Measurements from ENCODE around the gene FBXL15.
A peak's percentile ranks its signal among the peaks of the same experiment; 100 is the strongest.

The FBXL15 gene

GRCh38 chr10:102457591-102458150, 37.0 kb downstream of the FBXL15 start:
- no peak for DNase-seq (ENCODE audit: low read depth)

DNA sequence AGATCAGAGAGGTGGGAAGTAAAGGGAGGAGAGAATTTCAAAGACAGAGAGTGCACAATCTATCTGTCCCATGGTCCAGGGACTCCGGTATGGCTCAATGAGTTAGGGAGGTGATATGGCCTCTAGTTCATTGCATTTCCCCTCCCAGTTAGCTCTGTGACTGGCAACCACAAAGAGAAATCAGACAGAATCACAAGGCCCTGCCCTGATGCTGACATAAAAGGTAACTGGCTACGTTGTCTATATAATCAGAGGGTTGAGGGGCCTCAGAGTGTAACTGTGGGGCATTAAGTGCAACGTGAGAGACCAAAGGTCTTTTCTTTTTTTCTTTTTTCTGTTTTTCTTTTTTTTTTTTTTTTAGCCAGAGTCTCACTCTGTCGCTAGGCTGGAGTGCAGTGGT, 38.0 kb downstream of the FBXL15 start:
- no peak for DNase-seq (ENCODE audit: low read depth)

DNA sequence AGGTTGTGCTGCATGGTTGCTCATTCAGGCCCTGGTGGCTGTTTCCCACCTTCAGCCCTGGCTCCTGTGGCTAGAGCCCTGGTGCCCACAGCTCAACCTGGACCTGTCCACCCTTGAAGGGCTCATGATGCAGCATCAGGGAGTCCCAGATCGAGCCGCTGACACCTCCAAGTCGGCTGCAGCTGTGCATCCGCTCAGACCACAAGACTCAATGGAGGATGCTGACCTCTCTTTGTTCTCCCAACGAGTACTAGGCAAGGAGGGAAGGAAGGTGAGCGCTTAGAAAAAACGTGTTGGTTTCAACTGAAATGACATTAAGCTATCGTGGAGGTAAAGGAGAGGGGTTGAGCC, 40.2 kb downstream of the FBXL15 start:
- DNase-seq (ENCODE audit: low read depth), result no peak

DNA sequence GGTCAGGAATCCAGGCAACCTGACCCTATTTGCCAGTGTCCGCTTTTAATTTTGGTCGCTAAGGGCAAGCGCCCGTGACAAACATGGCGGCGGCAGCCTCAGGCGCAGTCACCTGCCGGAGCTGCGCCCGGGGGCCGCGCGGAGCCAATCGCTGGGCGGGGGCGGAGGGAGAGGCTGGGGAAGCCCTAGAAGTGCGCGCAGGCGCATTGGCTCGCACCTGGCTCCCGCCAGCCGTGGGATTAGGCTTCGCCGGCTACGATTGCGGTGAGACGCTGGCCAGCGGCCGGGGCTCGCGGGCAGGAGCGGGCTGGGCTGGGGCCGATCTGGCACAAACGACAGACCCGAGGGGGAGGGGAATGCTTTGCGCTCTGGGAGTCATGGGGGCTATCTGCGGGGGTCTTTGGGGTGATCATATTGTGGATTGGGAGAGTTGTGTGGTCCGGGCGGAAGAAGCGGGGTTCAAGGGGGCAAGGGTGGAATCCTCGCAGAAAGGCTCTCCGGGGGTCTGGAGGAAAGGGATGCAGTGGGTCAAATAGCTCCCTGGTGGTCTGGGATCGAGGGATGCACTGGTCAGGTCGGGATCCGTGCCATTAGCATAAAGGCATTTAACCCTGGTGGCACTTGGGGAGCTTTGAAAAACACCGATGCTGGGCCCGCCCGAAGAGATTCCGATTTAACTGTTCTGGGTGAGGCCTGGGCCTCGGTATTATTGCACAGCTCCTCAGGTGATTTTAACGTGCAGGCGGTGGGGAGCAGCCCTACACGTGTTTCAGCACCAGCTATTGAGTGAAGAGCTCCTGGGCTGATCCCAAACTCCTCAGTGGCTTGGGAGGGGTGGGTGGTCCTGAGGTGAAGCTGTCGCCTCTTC, 40.8 kb downstream of the FBXL15 start:
- peak; percentile 91 for DNase-seq (ENCODE audit: low read depth)

DNA sequence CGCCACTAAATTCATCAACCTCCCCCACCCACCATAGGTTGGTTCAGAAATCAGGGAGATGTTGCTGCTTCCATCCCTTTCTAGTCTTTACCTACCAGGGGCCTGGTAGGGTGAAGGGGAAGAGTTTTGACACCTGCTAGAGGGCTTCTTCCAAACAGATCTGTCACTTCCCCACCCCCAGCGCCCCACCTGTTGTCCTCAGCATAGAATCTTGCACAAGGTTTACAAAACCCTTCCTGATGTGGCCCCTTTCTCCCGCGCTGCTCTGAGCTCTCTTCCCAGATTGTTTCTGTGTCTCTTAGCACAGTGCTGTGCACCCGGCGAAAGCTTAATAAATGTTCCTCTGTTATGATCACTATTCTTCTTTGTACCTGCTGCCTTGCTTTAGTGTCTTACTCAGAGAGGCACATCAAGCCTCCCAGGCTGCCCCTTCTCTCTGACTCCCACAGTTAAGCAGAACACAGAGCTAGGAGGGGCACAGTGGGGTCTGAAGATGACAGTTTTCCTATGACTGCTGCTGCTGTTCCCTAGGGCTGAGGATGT, 41.9 kb downstream of the FBXL15 start:
- DNase-seq (ENCODE audit: low read depth), result no peak

- DNase-seq (ENCODE audit: low read depth), result no peak
Measured at GRCh38 chr10:102463983-102464382, 43.3 kb downstream of the FBXL15 start.

DNA sequence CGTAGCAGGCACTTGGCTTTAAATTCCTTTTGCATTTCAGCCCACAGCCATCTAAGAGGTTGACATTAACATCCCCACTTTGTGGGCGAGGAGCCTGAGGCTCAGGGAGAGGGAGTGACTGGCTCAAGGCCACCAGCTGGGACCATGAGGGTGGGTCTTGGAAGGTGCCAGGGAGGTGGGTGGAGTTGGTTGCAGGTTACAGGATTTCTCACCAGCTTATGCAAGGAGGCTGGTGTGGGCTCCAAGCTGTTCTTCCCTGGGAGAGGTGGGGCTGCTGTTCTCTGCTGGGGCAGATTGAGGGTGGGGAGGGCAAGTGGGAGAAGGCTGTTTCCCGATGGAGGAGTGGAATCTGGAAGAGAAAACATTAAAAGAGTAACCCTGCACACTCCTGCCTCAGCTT, 44.8 kb downstream of the FBXL15 start:
- DNase-seq (ENCODE audit: low read depth), result no peak

DNA sequence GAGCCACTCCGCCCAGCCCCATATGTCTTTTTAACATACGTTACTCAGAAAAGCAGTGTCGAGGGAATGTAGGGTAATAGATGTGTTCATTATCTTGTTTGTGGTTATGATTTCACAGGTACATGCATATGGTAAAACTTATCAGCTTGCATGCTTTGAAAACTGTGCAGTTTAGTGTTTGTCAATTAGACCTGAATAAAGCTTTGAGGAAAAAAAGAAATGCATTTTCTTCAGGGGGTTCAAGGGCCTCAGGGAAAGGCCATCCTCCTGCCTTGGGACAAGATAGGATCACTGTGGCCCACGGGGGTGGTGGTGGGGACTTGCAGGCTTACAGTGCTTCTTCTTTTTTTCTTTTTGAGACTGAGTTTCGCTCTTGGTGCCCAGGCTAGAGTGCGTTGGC, 46.7 kb downstream of the FBXL15 start:
- DNase-seq (ENCODE audit: low read depth), result no peak

GRCh38 chr10:102467971-102468438, 47.4 kb downstream of the FBXL15 start:
- DNase-seq (ENCODE audit: low read depth), result no peak

DNA sequence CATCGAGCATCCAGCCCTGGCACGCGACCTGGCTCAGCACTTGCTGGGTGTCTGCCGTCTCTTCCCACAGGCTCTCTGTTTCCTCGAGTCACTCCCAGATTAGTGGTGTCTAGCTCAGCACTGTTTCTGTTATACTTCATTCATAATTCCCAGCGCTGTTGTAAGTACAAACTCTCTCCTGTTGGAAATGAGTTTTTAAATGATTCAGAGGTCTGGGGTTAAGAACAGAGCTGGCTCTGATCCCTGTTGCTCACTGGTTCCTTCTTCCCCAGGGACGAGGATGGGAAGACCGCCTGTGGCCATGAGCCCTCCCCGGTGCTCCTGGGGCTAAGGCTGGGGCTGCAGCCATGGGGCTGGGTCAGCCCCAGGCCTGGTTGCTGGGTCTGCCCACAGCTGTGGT, 48.0 kb downstream of the FBXL15 start:
- DNase-seq (ENCODE audit: low read depth), result no peak

- DNase-seq (ENCODE audit: low read depth), result no peak
Measured at GRCh38 chr10:102470579-102471546, 50.2 kb downstream of the FBXL15 start.

Measured in T follicular helper cell (primary cell).